Thymus (tissue), 11 donors: ENCODE results near the gene MAEL. TPM values are rescaled to one million over a fixed set of nuclear protein-coding genes. Genes with fewer than 3 reads are reported as not detected.

Experiments used
- DNase-seq, 9 donors: peaks; one replicate each; pipeline ENCODE4 v3.0.0-alpha.2; 2013; ENCODE audit warnings: low spot score in 9 of 9, low read depth in 6 of 9, missing footprints in 1 of 9
- H3K27ac ChIP-seq, 2 donors: one replicate each; pipeline ENCODE4 v1.5.1; 2013; ENCODE audit warnings: control low read depth in 1 of 2, low read depth in 1 of 2, low read length in 1 of 2, mild to moderate bottlenecking in 1 of 2, moderate library complexity in 1 of 2
- H3K27me3 ChIP-seq, 2 donors: one replicate each; pipeline ENCODE4 v1.5.1; 2013; ENCODE audit warnings: low read length in 1 of 2; ENCODE audit not compliant: control insufficient read depth in 2 of 2, insufficient read depth in 1 of 2
- H3K36me3 ChIP-seq, 2 donors: one replicate each; pipeline ENCODE4 v1.5.1; 2013; ENCODE audit warnings: low read length in 1 of 2, mild to moderate bottlenecking in 1 of 2, moderate library complexity in 1 of 2; ENCODE audit not compliant: control insufficient read depth in 2 of 2, insufficient read depth in 2 of 2
- H3K4me1 ChIP-seq, 2 donors: one replicate each; pipeline ENCODE4 v1.5.1; 2013; ENCODE audit warnings: low read length in 2 of 2; ENCODE audit not compliant: control insufficient read depth in 2 of 2, insufficient read depth in 2 of 2
- H3K4me3 ChIP-seq, 2 donors: one replicate each; pipeline ENCODE4 v1.5.1; 2013; ENCODE audit warnings: low read length in 2 of 2, control low read depth in 1 of 2, mild to moderate bottlenecking in 1 of 2
- H3K9me3 ChIP-seq, 2 donors: one replicate each; pipeline ENCODE4 v1.5.1; 2013; ENCODE audit warnings: low read length in 1 of 2, mild to moderate bottlenecking in 1 of 2; ENCODE audit not compliant: control insufficient read depth in 2 of 2, insufficient read depth in 1 of 2
- WGBS: extraction: QIAGEN DNeasy Blood & Tissue Kit; methylation state at CpG from one replicate; pipeline ENCODE4 v1.1.7; 2013; 5-methylcytosine and 5-hydroxymethylcytosine counted together
- polyA plus RNA-seq: library from polyadenylated mRNA; stranded (reverse); fragments of 200-250 nt; gene quantifications from one replicate; pipeline ENCODE4 v1.2.3, GENCODE V29; 2013
- total RNA-seq: library from RNA; stranded (reverse); fragments of 120-200 nt; gene quantifications from one replicate; pipeline ENCODE4 v1.2.4, GENCODE V29; 2013
- donor health status: healthy.

MAEL gene
- total and polyA plus RNA-seq, 2 donors: 0.57 TPM; not detected in 1

DNA sequence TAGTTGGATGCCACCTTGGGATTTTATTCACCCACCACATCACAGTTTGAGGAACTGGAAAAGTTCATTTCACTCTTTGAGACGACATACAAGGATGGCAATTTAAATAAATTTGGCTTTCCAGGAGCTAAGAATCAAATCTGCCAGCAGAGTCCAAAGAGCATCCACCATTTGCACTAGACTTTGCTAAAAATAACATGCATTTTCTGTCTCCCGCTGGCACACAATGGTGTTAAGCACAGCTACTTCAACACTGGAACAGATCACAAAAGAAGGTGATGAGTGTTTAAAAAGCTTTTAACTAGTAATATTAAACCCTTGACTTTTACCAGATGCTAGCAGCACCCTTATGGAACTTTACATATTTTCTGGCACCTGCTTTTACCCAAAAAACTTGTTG is 44.6 kb downstream of the MAEL start:
- Histone ChIP-seq H3K4me1 (no peaks in the 10 kb centered on the region), H3K27me3 (no peaks in the 10 kb centered on the region), H3K9me3 (no peaks in the 10 kb centered on the region), H3K36me3 (no peaks in the 10 kb centered on the region), H3K27ac (no peak overlapping the region), H3K4me3 (no peak overlapping the region)
- DNase-seq: no peak
- WGBS: 96% methylated on average over 2 of the region's 2 CpGs

DNA sequence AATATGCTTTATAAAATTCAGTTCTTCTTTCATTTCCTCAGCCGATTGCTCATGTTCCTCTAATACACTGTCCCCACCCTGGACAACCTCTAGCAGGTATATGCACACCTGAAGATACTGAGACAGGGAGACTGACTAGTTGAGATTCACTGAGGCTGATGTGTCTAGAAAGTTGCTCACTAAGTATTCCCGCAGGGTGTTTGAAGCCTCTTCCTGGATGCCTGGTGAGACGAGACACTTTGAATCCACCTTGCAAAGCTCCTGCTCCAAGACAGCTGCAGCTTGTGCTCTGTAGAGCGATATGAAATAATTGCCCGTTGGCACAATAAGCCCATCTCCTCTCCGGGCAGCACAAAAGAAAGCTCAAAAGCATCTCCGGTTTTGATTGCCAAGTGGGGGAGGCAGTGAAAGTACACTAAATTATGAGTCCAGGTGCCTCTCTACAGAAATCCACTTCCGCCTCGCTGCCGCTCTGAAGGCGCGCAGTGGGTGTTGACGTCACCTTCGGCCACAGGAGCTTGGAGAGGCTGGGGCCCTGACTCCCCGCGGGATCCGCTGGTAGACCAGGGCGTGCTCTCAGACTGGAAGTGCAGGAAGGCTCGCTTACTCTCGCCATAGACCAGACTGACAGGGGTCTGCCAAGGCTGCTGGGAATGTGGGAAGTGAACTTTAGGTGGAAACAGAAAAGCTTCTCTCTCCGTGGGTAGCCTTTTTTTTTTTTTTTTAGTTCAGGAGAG is 54.8 kb downstream of the MAEL start:
- peaks cover 4 to 14% of the 10 kb centered on the region in 2 donors for H3K4me1 ChIP-seq
- peak in 8 of 9 donors; percentile 29 to 87 (median 71) for DNase-seq
- peak overlapping the region; percentile 43 to 45 for H3K4me3 ChIP-seq
- H3K36me3 ChIP-seq: no peaks in the 10 kb centered on the region
- peak overlapping the region; percentile 47 to 64 for H3K27ac ChIP-seq
- H3K9me3 ChIP-seq: no peaks in the 10 kb centered on the region
- WGBS: 20% methylated on average over 21 of the region's 21 CpGs
- H3K27me3 ChIP-seq: no peaks in the 10 kb centered on the region

DNA sequence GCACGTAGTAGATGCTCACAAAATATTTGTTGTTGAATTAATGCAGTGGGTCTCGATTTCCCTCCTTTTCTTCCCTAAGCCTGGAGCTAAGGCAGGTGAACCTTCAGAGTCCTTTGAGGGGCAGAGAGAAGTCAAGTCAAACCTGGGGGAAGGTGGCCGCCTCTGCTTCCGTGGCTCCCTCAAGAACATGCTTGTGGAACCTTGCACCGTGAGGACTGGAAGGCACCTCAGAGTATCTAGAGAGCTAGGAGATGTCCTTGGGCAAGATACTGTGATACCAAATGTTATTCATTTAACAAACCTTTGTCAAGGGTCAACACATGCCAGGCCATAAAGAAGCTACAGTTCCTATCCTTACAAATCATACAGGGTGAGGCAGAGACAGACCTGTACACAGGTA is 62.8 kb downstream of the MAEL start:
- H3K36me3 ChIP-seq: no peaks in the 10 kb centered on the region
- WGBS: 96% methylated on average over 5 of the region's 5 CpGs
- no peaks in the 10 kb centered on the region for H3K4me1 ChIP-seq
- no peak overlapping the region for H3K4me3 ChIP-seq
- no peaks in the 10 kb centered on the region for H3K27me3 ChIP-seq
- DNase-seq: no peak
- no peak overlapping the region for H3K27ac ChIP-seq
- peaks cover 0 to 1% of the 10 kb centered on the region in 2 donors for H3K9me3 ChIP-seq

DNA sequence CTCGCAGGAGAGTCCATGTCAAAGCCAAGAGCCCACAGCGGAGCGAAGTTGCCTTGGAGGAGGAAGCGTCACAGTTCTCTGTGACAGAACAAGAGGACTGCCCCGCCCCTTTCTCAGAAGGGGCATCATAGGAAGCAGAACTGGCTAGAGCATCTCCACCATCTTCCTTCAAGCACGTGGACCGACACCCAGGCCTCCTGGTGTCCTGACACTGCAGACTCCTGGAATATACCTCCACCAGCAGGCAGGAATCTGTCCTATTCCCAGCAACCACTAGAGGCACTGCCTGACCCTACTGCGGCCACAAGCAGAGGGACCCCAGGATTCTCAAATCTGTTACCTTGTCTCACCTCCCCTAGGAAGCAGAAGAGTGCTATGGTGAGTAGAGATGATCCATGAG is 63.3 kb downstream of the MAEL start:
- DNase-seq: no peak
- Histone ChIP-seq H3K4me3 (no peak overlapping the region), H3K36me3 (no peaks in the 10 kb centered on the region), H3K4me1 (no peaks in the 10 kb centered on the region), H3K27ac (no peak overlapping the region), H3K27me3 (no peaks in the 10 kb centered on the region), H3K9me3 (peaks cover 0 to 1% of the 10 kb centered on the region in 2 donors)
- 94% methylated on average over 8 of the region's 8 CpGs for WGBS

DNA sequence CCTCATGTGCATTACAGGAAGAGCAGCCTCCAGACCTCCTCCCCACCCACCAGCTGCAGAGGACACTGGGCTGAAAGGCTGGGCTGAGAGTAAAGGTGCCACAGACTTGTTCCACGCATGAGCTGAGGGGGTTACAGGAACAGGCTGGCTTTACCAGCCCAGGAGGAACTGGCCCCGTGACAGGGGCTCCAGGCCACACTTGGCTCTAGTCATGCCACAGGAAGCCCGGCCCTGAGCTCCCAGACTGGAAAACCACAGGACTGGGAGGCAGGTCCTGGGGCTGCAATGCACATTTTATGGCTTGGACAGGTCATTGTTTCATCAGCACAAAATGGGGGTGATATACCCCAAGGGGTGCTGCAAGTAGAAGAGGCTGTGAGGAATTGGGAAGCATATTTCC is 65.5 kb downstream of the MAEL start:
- Histone ChIP-seq H3K27me3 (no peaks in the 10 kb centered on the region), H3K27ac (no peak overlapping the region), H3K9me3 (peaks cover 0 to 1% of the 10 kb centered on the region in 2 donors), H3K4me3 (no peak overlapping the region), H3K36me3 (no peaks in the 10 kb centered on the region), H3K4me1 (peaks cover 0 to 4% of the 10 kb centered on the region in 2 donors)
- 90% methylated on average over 3 of the region's 3 CpGs for WGBS
- DNase-seq: no peak

DNA sequence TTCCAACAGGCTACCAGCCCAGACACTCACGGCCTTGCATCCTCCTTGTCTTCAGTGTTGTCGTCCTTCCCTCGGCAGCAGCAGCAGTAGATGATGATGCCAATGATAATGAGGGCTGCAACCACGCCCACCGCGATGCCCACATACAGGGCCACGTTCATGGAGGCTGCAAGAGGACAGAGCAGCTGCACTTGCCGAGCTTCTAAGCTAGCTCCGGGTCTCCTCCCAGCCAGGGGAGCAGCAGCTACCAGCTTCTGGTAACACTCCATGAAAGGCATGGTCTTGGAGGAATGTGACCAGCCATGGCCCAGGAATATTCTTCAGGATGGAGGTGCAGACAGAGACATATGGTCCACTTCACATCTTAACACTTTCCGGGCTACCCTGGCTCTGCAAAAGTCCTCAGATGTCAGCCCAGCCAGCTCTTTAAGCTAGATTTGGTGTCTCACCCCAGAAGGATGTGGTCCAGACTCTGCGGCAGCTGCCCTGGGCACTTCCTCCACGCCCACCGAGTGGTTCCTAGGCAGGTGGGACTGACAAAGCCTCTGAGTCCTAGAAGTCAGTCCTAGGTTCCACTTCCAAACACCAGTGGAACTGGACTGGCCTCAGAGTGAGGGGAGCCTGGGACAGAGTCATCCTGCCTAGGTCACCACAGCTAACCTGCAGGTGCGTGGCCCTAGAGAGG is 66.0 kb downstream of the MAEL start:
- WGBS: 85% methylated on average over 14 of the region's 14 CpGs
- Histone ChIP-seq H3K4me3 (no peak overlapping the region), H3K9me3 (peaks cover 0 to 1% of the 10 kb centered on the region in 2 donors), H3K36me3 (no peaks in the 10 kb centered on the region), H3K27me3 (no peaks in the 10 kb centered on the region), H3K4me1 (peaks cover 0 to 4% of the 10 kb centered on the region in 2 donors), H3K27ac (no peak overlapping the region)
- no peak for DNase-seq

DNA sequence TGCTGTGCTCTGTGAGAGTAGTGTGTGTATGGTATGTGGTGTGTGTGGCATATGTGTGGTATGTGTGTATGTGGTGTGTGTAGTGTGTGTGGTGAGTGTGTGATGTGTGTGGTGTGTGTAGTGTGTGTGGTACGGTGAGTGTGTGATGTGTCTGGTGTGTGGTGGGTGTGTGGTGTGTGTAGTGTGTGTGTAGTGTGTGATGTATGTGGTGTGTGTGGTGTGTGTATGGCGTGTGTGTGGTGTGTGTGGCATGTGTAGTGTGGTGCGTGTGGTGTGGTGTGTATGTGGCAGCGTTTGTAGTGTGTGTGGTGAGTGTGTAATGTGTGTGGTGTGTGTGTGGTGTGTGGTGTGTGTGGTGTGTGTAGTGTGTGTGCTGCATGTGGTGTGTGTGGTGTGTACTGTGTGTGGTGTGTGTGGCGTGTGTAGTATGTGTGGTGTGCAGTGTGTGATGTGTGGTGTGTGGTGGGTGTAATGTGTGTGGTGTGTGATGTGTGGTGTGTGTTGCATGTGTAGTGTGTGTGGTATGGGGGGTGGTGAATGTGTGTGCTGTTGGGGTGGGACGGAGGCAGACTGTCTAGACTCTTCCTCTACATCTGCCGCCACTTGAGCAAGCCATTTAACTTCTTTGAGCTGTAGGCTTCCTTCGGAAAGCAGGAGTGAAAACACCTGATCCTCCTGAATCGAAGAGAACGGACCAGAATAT is 67.6 kb downstream of the MAEL start:
- H3K27ac ChIP-seq: no peak overlapping the region
- H3K4me1 ChIP-seq: peaks cover 0 to 4% of the 10 kb centered on the region in 2 donors
- H3K9me3 ChIP-seq: peaks cover 0 to 1% of the 10 kb centered on the region in 2 donors
- H3K4me3 ChIP-seq: no peak overlapping the region
- no peaks in the 10 kb centered on the region for H3K27me3 ChIP-seq
- no peak for DNase-seq
- H3K36me3 ChIP-seq: no peaks in the 10 kb centered on the region
- WGBS: 88% methylated on average over 10 of the region's 10 CpGs

DNA sequence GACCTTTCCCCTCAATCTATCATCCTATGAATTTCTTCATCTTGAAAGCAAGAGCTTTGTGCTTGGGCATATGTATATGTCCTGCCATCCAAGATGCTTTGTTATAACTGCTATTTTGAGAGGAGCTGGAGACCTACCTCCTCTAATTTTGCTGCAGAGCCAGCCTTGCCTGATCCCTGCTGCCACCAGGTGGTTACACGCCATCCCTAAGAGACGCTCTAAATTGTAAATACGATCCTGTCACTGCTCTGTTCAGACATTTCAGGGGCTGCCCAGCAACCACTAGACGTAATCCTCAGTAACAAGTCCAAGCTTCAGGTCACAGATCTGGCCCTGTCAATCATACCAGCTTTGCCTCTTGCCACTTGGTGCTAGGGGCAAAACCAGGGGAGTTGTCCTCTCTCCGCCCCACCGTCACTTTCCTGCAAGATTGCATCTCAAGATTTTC is 68.2 kb downstream of the MAEL start:
- peaks cover 0 to 1% of the 10 kb centered on the region in 2 donors for H3K9me3 ChIP-seq
- peak in 3 of 9 donors; percentile 27 to 66 (median 57) for DNase-seq
- WGBS: 56% methylated on average over 6 of the region's 6 CpGs

More for the DNA sequence above, 68.2 kb downstream of the MAEL start:
- Histone ChIP-seq H3K4me1 (peaks cover 0 to 4% of the 10 kb centered on the region in 2 donors), H3K4me3 (no peak overlapping the region), H3K27ac (no peak overlapping the region), H3K36me3 (no peaks in the 10 kb centered on the region), H3K27me3 (no peaks in the 10 kb centered on the region)
